ENCODE measurements around the gene MAN1A1. TPM values are rescaled to one million over a fixed set of nuclear protein-coding genes. Genes with fewer than 3 reads are reported as not detected.

The MAN1A1 gene
- total and polyA plus RNA-seq, 7 donors: 10.2 to 143 (median 81.9) TPM

DNA sequence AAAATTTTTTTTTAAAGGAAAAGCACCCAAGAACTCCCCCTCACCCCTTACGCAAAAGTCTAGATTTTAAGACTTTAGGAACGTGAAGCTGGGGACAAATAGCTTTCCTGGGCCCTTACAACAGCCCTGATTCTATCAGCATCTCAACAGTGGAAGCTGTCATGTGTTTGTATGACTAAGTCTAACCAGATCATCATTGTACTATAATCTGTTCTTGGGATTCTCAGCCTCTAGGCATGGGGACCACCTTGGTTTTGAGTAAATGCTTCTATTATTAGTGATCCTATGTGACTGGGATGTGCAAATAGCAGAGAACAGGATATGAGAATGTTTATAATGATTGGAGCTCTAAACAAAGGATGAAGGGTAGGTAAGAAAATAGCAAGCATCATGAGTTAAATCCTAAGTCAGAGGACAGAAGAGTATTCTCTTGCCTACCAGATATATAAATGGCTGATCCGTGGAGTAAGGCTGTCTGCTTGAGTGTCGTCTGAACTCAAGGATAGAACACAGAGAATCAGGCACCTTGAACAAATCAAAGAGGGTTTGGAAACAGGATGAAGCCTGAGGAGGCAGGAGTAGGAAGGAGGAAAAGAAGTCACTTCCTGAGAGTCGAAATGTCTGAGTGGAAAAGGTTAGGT is 165.4 kb downstream of the MAN1A1 start:
- H3K4me3 ChIP-seq: no peak overlapping the region
- TF ChIP-seq POLR2AphosphoS5 (IDR thresholded peaks at IDR 0.05): no peak
- TF ChIP-seq EP300 (IDR thresholded peaks at IDR 0.05): no peak
- TF ChIP-seq, protein P1, sequence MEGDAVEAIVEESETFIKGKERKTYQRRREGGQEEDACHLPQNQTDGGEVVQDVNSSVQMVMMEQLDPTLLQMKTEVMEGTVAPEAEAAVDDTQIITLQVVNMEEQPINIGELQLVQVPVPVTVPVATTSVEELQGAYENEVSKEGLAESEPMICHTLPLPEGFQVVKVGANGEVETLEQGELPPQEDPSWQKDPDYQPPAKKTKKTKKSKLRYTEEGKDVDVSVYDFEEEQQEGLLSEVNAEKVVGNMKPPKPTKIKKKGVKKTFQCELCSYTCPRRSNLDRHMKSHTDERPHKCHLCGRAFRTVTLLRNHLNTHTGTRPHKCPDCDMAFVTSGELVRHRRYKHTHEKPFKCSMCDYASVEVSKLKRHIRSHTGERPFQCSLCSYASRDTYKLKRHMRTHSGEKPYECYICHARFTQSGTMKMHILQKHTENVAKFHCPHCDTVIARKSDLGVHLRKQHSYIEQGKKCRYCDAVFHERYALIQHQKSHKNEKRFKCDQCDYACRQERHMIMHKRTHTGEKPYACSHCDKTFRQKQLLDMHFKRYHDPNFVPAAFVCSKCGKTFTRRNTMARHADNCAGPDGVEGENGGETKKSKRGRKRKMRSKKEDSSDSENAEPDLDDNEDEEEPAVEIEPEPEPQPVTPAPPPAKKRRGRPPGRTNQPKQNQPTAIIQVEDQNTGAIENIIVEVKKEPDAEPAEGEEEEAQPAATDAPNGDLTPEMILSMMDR (IDR thresholded peaks at IDR 0.05): no peak
- TF ChIP-seq POLR2A (IDR thresholded peaks at IDR 0.05): no peak
- no peak for DNase-seq
- no peak overlapping the region for H3K27ac ChIP-seq
- H3K36me3 ChIP-seq: peaks cover 0 to 56% (median 8%) of the 10 kb centered on the region in 4 donors
- H3K4me1 ChIP-seq: no peaks in the 10 kb centered on the region
- WGBS, 2 donors: 87 to 95% methylated on average over 5 of the region's 5 CpGs
- intact Hi-C loops (cut with DNase I): no loop called here
- no peaks in the 10 kb centered on the region for H3K9me3 ChIP-seq
- no peaks in the 10 kb centered on the region for H3K27me3 ChIP-seq

DNA sequence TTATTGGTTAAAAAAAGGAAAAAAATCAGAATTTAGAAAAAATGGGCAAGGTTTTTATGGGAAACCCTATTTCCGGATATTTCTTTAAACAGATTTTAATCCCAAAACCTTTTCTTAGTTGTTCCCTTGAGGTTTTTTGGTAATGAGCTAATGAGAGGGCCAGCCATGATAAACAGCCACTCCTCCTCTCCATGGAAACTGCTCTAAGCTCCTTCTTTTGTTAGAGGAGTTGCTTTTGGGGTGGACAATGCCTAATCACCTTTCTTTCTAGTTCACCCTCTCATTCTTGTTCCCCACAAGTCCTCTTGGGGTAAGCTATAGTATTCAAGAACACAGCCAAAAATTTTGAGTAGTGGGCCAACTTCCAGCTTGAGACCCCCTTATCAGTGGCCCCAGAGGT is 166.1 kb downstream of the MAN1A1 start:
- peaks cover 0 to 56% (median 8%) of the 10 kb centered on the region in 4 donors for H3K36me3 ChIP-seq
- WGBS, 2 donors: 94 to 98% methylated on average over 1 of the region's 1 CpG
- DNase-seq: no peak

DNA sequence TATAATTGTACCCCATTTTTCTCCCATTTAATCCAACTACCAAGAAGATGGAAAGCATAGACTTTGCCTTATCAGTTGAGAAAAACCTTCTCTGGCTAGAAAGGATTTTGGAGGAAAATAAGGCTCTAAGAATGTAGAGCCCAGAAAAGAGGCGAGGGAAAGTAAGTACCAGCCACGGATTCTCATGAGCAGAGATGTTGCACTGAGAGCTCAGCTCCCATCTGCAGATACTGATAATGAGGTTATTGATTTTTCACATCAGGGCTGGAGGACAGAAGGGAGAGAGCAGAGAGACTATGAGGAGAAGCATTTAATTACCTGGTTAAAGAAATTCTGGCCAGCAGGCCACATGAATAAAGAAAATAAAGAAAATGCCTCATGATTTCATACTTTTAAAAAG is 166.7 kb downstream of the MAN1A1 start:
- no peaks in the 10 kb centered on the region for H3K27me3 ChIP-seq
- DNase-seq: no peak
- no peak overlapping the region for H3K4me3 ChIP-seq
- H3K27ac ChIP-seq: no peak overlapping the region
- no peaks in the 10 kb centered on the region for H3K4me1 ChIP-seq
- WGBS, 2 donors: 97 to 99% methylated on average over 2 of the region's 2 CpGs
- TF ChIP-seq, protein P1 (IDR thresholded peaks at IDR 0.05): no peak
- peaks cover 0 to 51% (median 8%) of the 10 kb centered on the region in 4 donors for H3K36me3 ChIP-seq
- no peaks in the 10 kb centered on the region for H3K9me3 ChIP-seq
- intact Hi-C loops (cut with DNase I): no loop called here

More for the DNA sequence above, 166.1 kb downstream of the MAN1A1 start:
- TF ChIP-seq, protein P1 (IDR thresholded peaks at IDR 0.05): no peak
- TF ChIP-seq EP300 (IDR thresholded peaks at IDR 0.05): no peak
- no peak for TF ChIP-seq POLR2AphosphoS5 (IDR thresholded peaks at IDR 0.05)
- no peak for TF ChIP-seq POLR2A (IDR thresholded peaks at IDR 0.05)
- no peaks in the 10 kb centered on the region for H3K9me3 ChIP-seq
- no peaks in the 10 kb centered on the region for H3K27me3 ChIP-seq
- intact Hi-C loops (cut with DNase I): no loop called here
- H3K4me3 ChIP-seq: no peak overlapping the region
- H3K27ac ChIP-seq: no peak overlapping the region
- no peaks in the 10 kb centered on the region for H3K4me1 ChIP-seq

DNA sequence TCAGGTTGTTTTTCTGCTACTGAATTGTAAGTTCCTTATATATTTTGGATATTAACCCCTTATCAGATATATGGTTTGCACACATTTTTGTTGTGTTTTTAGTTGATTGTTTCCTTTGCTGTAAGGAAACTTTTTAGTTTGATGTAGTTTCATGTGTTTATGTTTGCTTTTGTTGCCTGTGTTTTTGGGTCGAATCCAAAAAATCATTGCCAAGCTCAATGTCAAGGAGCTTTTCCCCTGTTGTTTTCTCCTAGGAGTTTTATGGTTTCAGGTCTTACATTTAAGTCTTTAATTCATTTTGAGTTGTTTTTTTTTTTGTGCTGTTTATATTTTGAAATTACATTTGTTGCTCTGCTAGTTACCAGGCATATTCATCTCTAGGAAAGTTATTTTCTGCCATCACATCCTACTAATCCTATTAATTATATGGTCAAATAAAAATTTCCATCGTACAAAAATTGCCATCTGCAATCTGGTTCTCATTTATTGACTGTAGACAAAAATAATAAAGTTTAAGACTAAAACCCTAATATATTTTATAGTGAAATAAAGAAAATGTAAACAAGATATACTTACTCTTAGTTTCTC is 167.3 kb downstream of the MAN1A1 start:
- DNase-seq: no peak
- Histone ChIP-seq H3K4me3 (no peak overlapping the region), H3K27me3 (no peaks in the 10 kb centered on the region), H3K27ac (no peak overlapping the region), H3K9me3 (no peaks in the 10 kb centered on the region), H3K36me3 (peaks cover 0 to 54% (median 8%) of the 10 kb centered on the region in 4 donors), H3K4me1 (no peaks in the 10 kb centered on the region)
- 82 to 93% methylated on average over 2 of the region's 2 CpGs for WGBS, 2 donors
- no peak for TF ChIP-seq POLR2A (IDR thresholded peaks at IDR 0.05)
- no peak for TF ChIP-seq EP300 (IDR thresholded peaks at IDR 0.05)
- TF ChIP-seq, protein P1 (IDR thresholded peaks at IDR 0.05): no peak
- no peak for TF ChIP-seq POLR2AphosphoS5 (IDR thresholded peaks at IDR 0.05)
- intact Hi-C loops (cut with DNase I): no loop called here

All from sigmoid colon (tissue), 7 donors.